T47D (cell line): ENCODE results near the gene KNOP1.
"Not testable (repeated sequence)": the region's sequence is repeated elsewhere in the genome, so short reads cannot be mapped to it uniquely, and the experiment has no call there.

Experiments
- DNase-seq, 2 experiments: peaks; one replicate each; pipeline versions ENCODE4 v3.0.0 to v3.0.0-alpha.2; 2011 to 2012; ENCODE audit warnings: low read depth in 1 of 2, low spot score in 1 of 2
- JUND ChIP-seq: IDR thresholded peaks from 2 replicates; pipeline ENCODE4 v1.6.1; 2012; ENCODE audit warnings: low read depth
- in situ Hi-C: cut with HindIII; loops from 2 replicates; pipeline ENCODE4 v1.10.0; 2016; ENCODE audit warnings: low sequenced_read_pairs, low pct_unique_long_range_greater_than_20kb

KNOP1 gene

DNA sequence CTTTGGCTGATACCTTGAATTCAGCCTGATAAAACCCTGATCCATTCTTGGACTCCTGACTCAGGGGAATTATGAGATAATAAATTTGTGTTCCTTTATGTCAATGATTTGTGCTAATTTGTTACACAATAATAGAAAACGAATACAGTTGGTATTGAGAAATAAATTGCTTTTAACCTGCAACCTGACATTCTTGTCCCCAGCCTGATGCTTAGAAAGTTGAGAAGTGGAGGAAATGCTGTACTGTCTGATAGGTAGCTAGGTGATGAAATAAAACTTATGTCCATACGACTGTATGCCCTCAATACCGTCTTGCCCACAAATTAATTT is 10.6 kb upstream of the KNOP1 start:
- no peak for TF ChIP-seq JUND
- in situ Hi-C loops = no loop called here
- DNase-seq = no peak

DNA sequence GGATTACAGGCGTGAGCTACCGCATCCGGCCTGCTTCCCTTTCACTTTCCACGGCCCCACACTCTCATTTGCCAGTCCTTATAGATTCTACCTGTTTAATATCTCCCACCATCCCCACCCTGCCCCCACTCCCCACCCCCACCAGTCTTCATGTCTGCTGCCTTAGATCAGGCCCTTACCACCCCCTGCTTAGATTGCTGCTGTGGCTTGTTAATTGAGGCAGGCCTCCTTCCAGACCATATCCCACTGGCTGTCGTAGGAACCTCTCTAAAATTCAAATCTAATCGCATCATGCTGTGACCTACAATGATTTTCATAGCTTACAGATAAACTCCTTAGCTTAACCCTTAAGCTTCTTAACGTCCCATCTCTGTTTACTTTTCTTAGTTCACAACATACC is 5.0 kb upstream of the KNOP1 start:
- no peak for TF ChIP-seq JUND
- in situ Hi-C loops = no loop called here
- no peak for DNase-seq

DNA sequence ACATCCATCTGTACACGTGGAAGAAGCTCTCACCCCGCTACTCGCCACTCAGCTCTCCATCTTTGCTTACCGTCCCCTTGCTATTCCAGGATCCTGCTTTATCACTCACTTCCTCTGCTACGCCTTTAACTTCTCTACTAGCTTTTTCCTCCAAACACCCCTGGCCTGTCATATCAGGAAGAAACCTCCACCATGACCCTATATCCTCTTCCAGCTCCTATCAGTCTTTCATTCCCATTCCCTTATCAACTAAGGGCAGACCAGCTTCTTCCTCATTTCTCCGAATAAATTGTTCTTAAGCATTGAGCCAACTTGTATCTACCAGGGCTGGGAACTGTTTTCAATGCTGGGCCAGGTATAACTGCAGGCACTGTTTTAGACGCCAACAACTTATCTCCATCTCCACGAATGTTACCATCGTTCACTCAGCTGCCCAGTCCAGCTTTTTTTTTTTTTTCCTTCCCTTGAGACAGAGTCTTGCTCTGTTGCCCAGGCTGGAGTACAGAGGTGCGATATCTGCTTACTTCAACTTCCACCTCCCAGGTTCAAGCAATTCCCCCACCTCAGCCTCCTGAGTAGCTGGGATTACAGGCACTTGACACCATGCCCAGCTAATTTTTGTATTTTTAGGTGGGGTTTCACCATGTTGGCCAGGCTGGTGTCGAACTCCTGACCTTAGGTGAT is 4.4 kb upstream of the KNOP1 start:
- in situ Hi-C loops = no loop called here
- DNase-seq = no peak
- TF ChIP-seq JUND = no peak

DNA sequence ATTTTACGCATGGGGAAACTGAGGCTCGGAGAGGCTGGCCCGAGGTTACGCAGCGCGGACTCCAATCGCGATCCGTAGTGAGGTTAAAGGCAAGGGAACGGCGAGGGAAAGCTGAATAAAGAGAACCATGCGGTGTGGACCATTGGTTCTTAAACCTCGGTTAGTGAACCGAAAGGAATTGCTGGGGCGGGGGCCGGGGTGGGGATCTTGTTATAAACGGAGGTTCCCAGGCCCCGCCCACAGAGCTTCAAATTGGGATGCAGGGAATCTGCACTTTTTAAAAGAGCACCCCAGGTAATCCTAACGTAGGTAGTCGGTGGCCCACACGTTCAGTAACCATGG is 568 bp upstream of the KNOP1 start:
- TF ChIP-seq JUND = no peak
- in situ Hi-C loops = no loop called here

DNA sequence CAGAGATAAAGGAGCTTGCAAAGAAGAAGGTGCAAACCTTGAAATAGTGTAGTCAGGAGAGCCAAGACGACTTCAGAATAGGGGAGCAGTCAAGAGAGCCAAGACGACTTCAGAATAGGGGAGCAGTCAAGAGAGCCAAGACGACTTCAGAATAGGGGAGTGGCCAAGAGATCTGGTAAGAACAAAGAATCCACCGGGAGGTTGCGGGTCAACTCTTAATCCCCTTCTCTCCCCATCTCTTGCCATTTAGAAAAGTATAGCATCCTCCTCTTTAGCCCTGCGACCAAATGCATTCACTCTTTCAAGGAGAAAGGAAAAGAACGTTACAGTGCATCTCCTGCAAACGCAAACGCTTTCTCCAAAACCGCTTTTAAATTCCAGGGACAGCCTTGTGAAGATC is 713 bp downstream of the KNOP1 start:
- no peak for TF ChIP-seq JUND
- DNase-seq = no peak
- in situ Hi-C loops = no loop called here

More for the DNA sequence above, 568 bp upstream of the KNOP1 start:
- DNase-seq = no peak

DNA sequence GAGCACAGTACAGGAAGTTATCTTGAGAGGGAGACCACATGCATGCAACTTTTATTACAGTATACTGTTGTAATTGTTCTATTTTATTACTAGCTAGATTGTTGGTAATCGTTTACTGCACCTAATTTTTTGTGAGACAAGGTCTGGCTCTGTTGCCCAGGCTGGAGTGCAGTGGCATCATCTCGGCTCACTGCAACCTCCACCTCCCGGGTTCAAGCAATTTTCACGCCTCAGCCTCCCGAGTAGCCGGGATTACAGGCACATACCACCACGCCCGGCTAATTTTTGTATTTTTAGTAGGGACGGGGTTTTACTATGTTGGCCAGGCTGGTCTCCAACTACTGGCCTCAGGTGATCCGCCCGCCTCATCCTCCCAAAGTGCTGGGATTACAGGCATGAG is 1.3 kb downstream of the KNOP1 start:
- in situ Hi-C loops = not testable (repeated sequence)

DNA sequence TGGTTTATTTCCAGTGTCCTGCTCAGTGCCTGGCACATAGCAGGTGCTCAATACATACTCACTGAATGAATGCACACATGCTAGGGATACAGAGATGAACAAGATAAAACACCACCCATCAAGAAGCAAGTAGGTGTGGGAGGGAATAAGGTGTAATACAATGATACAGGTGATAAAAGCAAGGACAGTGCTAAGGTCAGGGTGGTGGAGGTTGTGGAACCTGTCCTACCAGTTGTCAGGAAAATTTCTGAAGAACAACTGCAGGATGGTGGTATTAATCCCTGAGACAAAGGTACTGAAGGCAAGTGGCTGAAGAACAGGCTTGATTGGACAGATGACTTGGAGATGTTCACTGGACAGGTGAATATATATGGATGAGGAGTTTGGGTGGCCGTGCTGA is 1.8 kb downstream of the KNOP1 start:
- DNase-seq = peak in 1 of 2 experiments; percentile 36
- no peak for TF ChIP-seq JUND
- in situ Hi-C loops = no loop called here

More for the DNA sequence above, 1.3 kb downstream of the KNOP1 start:
- DNase-seq = not testable (repeated sequence)

DNA sequence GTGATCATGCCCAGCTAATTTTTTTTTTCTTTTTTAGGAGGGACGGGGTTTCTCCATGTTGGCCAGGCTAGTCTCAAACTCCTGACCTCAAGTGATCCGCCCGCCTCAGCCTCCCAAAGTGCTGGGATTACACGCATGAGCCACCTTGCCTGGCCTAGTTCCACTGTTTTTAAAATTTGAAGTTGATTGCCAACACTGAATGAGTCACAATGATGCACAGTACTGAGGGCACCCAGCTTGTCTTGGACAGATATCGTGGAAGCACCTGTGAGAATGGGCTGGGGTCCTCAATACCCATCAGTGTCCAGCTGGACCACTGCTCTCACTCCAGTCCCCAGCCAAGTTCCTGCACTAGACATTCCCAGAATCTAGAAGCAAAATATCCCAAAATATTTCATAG is 2.5 kb downstream of the KNOP1 start:
- TF ChIP-seq JUND = no peak
- in situ Hi-C loops = no loop called here
- no peak for DNase-seq

DNA sequence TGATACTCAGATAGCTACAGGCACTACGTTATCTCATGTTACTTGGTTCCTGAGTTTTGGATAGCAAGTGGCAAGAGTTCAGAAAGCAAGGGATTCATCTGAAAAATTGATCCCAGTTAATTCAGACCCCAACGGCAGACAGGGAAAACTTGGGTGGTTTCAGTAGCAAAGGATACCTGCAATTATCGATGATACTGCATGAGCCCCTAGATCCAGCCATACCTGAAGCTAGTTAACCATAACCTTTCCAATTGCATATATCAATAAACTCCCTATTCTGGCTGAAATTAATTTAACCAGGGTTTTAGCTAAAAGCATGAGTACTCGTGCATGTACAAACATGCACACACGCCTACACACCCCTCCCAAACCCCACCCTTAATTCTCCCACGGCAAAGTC is 4.3 kb downstream of the KNOP1 start:
- no peak for DNase-seq
- in situ Hi-C loops = no loop called here

DNA sequence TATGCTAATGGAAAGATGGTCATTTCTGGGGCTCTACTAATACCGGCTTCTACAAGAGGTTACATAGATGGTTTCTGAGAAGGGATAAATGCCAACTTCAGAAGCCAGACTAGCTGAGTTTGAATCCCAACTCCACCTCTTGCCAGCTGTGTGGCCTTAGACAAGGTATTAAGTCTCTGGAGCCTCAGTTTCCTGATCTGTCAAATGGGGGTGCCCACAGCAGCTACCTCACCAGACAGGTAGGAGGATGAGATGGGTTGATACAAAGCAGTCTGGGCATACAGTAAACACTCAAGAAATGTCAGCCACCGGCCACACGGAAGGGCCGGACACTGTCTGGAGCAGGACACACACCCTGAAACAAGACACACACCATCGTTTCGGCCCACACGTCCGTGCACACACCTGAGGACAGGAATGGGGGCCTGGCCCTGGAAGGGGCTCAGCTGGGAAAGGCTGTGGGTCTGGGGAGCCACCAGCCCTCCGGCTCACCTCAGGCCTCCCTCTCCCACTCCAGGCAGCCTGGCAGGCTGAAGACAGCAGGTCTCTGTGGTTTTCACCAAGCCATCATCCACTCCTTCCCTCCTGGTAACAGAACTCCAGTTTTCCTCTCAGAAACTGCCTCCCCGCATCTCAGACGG is 5.5 kb downstream of the KNOP1 start:
- in situ Hi-C loops = no loop called here
- no peak for TF ChIP-seq JUND
- DNase-seq = no peak

More for the DNA sequence above, 4.3 kb downstream of the KNOP1 start:
- TF ChIP-seq JUND = no peak

DNA sequence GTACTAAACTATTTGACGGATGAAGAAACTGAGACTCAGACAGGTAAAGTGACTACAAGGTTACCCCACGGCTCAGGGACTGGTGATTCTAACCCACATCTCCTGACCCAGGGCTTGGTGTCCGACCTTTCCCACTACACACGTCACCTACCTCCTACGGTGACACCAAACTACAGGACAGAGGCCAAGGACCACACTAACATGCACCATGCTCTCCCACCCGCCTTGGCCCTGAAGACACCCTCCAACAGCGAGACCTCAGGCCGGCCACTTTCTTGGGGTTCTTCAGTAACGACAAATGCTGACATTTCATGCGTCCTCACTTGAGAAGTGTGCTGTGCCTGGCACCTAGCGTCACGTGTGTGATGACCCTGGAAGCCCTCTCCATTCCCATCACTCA is 6.4 kb downstream of the KNOP1 start:
- in situ Hi-C loops = no loop called here
- no peak for DNase-seq
- TF ChIP-seq JUND = no peak

DNA sequence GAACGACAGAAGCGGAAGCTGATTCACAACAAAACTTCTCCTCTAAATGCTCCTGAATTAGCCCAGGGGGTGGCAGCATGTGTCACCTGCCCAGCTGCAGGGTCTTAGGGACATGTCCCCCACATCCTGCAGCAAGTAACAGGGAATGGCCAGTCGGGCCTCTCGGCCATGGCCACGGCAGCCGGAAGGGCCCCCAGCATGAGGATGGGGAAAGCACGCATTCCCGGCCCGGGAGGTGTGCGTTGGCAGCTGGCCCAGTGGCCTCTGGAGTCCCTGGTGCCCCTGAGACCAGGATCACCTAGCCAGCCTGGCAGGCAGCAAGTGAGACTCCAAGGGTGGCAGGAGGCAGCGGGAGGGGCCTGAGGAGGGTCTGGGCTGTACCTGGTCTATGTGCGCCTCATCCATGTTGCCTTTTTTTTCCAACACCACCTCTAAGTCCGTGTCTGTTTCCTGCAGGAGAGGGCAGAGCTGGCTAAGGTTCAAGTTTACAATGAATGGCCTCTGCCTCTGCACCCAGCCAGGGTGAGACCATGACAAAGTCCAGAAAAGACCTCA is 7.0 kb downstream of the KNOP1 start:
- TF ChIP-seq JUND = no peak
- in situ Hi-C loops = no loop called here
- DNase-seq = no peak

DNA sequence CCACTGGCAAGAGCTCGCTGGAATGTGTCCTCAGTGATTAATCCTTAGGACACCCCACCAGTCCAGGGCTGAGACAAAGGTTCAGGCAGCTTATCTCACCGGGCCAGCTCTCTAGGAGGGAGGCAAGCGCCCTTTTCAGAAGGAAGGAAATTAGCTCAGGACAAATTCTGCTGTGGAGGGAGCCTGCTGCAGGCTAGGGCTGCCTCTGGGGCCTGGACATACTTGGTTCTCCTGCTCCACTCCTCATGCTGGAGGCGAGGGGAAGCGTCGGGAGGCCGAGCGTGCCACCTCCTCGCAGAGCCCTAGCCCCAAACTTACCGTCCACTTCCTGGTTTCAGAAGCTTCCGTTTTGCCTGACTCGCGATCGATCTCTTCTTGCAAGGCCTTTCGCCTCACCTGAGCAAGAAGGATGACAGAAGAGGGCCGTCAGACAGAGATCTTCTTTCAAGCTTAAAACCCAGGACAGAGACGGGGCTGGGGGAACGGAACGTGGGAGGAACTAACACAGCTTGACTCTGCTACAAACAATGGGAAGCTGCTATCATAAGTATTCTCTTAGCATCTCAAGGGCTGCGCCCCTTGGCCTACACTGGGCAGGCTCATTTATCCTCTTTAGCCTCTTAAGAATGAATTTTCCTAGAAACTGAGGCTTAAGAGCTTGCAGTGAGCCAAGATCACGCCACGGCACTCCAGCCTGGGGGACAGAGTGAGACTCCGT is 7.7 kb downstream of the KNOP1 start:
- no peak for DNase-seq
- in situ Hi-C loops = no loop called here
- no peak for TF ChIP-seq JUND
